ENCODE measurements around the gene ADPGK.

The ADPGK gene

GRCh38 chr15:72771329-72771725 lies 12.2 kb downstream of the ADPGK start:
- no peak overlapping the region for H3K9ac ChIP-seq (ENCODE audit: low read length)
- H3K79me2 ChIP-seq (ENCODE audit: low read length), result peaks cover 95% of the 10 kb centered on the region
- H2AFZ ChIP-seq (ENCODE audit: low read length), result no peak overlapping the region
- no peaks in the 10 kb centered on the region for H3K27me3 ChIP-seq (replicated peaks; ENCODE audit: insufficient read depth, low read length)
- no peak overlapping the region for H3K27ac ChIP-seq (ENCODE audit: low read length)
- H3K4me2 ChIP-seq (ENCODE audit: low read depth, low read length), result no peak overlapping the region
- peaks cover 16% of the 10 kb centered on the region for H3K4me1 ChIP-seq (ENCODE audit: low read length)
- 0 out of 2 replicates have a peak, but pooled peaks cover 4% of the 10 kb centered on the region for H4K20me1 ChIP-seq (ENCODE audit: insufficient read depth, low read length)
- TF ChIP-seq EZH2phosphoT487 (IDR thresholded peaks at IDR 0.05; ENCODE audit: low read length) (no peak), EZH2 (optimal IDR thresholded peaks at IDR 0.05; ENCODE audit: low read depth, low read length) (no peak), CTCF (IDR thresholded peaks at IDR 0.05; ENCODE audit: low read length) (no peak)
- H3F3A ChIP-seq (ENCODE audit: insufficient read depth, low read length), result no peaks in the 10 kb centered on the region
- peaks cover 39% of the 10 kb centered on the region for H3K36me3 ChIP-seq (replicated peaks; ENCODE audit: insufficient read depth, low read length)
- no peak for DNase-seq
- no peaks in the 10 kb centered on the region for H3K9me3 ChIP-seq (replicated peaks; ENCODE audit: insufficient read depth, low read length)
- H3K4me3 ChIP-seq (ENCODE audit: low read length), result no peak overlapping the region
- no peaks in the 10 kb centered on the region for H3K9me2 ChIP-seq (replicated peaks; ENCODE audit: insufficient read depth, low read length)

- Histone ChIP-seq H3K9ac (ENCODE audit: low read length) (no peak overlapping the region), H3K9me3 (replicated peaks; ENCODE audit: insufficient read depth, low read length) (no peaks in the 10 kb centered on the region), H4K20me1 (ENCODE audit: insufficient read depth, low read length) (0 out of 2 replicates have a peak, but pooled peaks cover 4% of the 10 kb centered on the region), H3K9me2 (replicated peaks; ENCODE audit: insufficient read depth, low read length) (no peaks in the 10 kb centered on the region), H3K4me3 (ENCODE audit: low read length) (no peak overlapping the region), H3K4me2 (ENCODE audit: low read depth, low read length) (no peak overlapping the region), H3K4me1 (ENCODE audit: low read length) (peaks cover 11% of the 10 kb centered on the region), H3K27me3 (replicated peaks; ENCODE audit: insufficient read depth, low read length) (no peaks in the 10 kb centered on the region), H3K79me2 (ENCODE audit: low read length) (peaks cover 95% of the 10 kb centered on the region), H3K36me3 (replicated peaks; ENCODE audit: insufficient read depth, low read length) (peaks cover 43% of the 10 kb centered on the region), H3F3A (ENCODE audit: insufficient read depth, low read length) (no peaks in the 10 kb centered on the region), H2AFZ (ENCODE audit: low read length) (no peak overlapping the region), H3K27ac (ENCODE audit: low read length) (no peak overlapping the region)
- DNase-seq, result no peak
- TF ChIP-seq CTCF (IDR thresholded peaks at IDR 0.05; ENCODE audit: low read length) (peak; percentile 31), EZH2 (optimal IDR thresholded peaks at IDR 0.05; ENCODE audit: low read depth, low read length) (no peak)
These were observed 12.8 kb downstream of the ADPGK start for GRCh38 chr15:72770673-72771328.

- no peak overlapping the region for H2AFZ ChIP-seq (ENCODE audit: low read length)
- no peak for DNase-seq
- no peaks in the 10 kb centered on the region for H4K20me1 ChIP-seq (ENCODE audit: insufficient read depth, low read length)
- no peak overlapping the region for H3K4me3 ChIP-seq (ENCODE audit: low read length)
- no peaks in the 10 kb centered on the region for H3K27me3 ChIP-seq (replicated peaks; ENCODE audit: insufficient read depth, low read length)
- H3F3A ChIP-seq (ENCODE audit: insufficient read depth, low read length), result no peaks in the 10 kb centered on the region
- H3K9ac ChIP-seq (ENCODE audit: low read length), result no peak overlapping the region
- H3K27ac ChIP-seq (ENCODE audit: low read length), result no peak overlapping the region
- H3K4me2 ChIP-seq (ENCODE audit: low read depth, low read length), result no peak overlapping the region
- TF ChIP-seq EZH2phosphoT487 (IDR thresholded peaks at IDR 0.05; ENCODE audit: low read length), result no peak
- TF ChIP-seq CTCF (IDR thresholded peaks at IDR 0.05; ENCODE audit: low read length), result no peak
- no peak for TF ChIP-seq EZH2 (optimal IDR thresholded peaks at IDR 0.05; ENCODE audit: low read depth, low read length)
- H3K4me1 ChIP-seq (ENCODE audit: low read length), result no peaks in the 10 kb centered on the region
- no peaks in the 10 kb centered on the region for H3K9me3 ChIP-seq (replicated peaks; ENCODE audit: insufficient read depth, low read length)
- H3K79me2 ChIP-seq (ENCODE audit: low read length), result peaks cover 84% of the 10 kb centered on the region
- H3K36me3 ChIP-seq (replicated peaks; ENCODE audit: insufficient read depth, low read length), result peaks cover 23% of the 10 kb centered on the region
- H3K9me2 ChIP-seq (replicated peaks; ENCODE audit: insufficient read depth, low read length), result no peaks in the 10 kb centered on the region
These were observed 16.8 kb downstream of the ADPGK start for GRCh38 chr15:72766780-72767179.

All from MM.1S (cell line).